ENCODE data around the gene DYNC2H1.

DNA sequence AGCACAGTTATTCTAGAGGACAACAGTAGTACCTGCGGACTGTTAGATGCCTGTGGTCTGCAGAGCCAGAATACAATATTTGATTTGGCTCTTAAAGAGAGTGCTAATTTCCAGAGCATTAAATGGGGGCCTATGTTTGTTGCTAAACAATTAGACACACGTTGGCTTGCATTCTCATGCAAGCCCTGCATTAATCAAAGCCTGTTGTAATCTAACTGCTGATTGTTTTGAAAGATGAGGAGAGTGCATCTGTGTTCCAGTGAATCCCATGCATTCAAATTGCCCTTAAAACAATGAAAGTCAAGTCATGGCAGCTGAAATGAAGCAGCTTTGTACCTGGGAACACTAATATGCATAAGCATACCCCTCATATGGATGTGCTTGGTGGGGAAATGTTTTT is 419.4 kb downstream of the DYNC2H1 start:
- TF ChIP-seq, protein P1, sequence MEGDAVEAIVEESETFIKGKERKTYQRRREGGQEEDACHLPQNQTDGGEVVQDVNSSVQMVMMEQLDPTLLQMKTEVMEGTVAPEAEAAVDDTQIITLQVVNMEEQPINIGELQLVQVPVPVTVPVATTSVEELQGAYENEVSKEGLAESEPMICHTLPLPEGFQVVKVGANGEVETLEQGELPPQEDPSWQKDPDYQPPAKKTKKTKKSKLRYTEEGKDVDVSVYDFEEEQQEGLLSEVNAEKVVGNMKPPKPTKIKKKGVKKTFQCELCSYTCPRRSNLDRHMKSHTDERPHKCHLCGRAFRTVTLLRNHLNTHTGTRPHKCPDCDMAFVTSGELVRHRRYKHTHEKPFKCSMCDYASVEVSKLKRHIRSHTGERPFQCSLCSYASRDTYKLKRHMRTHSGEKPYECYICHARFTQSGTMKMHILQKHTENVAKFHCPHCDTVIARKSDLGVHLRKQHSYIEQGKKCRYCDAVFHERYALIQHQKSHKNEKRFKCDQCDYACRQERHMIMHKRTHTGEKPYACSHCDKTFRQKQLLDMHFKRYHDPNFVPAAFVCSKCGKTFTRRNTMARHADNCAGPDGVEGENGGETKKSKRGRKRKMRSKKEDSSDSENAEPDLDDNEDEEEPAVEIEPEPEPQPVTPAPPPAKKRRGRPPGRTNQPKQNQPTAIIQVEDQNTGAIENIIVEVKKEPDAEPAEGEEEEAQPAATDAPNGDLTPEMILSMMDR (conservative IDR thresholded peaks at IDR 0.05; ENCODE audit: low read depth, low read length): no peak
- no peak for TF ChIP-seq EZH2phosphoT487 (IDR thresholded peaks at IDR 0.05; ENCODE audit: borderline replicate concordance, low read length)

Data from PC-3 (cell line).